SU-DHL-6 (cell line): ENCODE measurements around the gene DNAJC30.

Source experiments
- H2AFZ ChIP-seq: fragments of 200-600 bp; sonication (generic); 2 replicates; pipeline ENCODE4 v1.6.1; 2014; ENCODE audit warnings: low read depth, mild to moderate bottlenecking, moderate library complexity, mixed read lengths, antibody characterized with exemption, low read length; ENCODE audit not compliant: severe bottlenecking
- H3F3A ChIP-seq: fragments of 200-600 bp; shearing (Covaris generic); 2 replicates; pipeline ENCODE4 v1.6.0; 2016; ENCODE audit warnings: antibody characterized with exemption, mild to moderate bottlenecking; ENCODE audit not compliant: insufficient read depth
- H3K27ac ChIP-seq: fragments of 200-600 bp; sonication (generic); 2 replicates; pipeline ENCODE4 v1.5.1; 2016; ENCODE audit warnings: low read depth, mild to moderate bottlenecking, low read length, moderate library complexity, mixed read lengths
- H3K27me3 ChIP-seq: fragments of 200-600 bp; sonication (generic), shearing (Covaris generic); 2 replicates; pipeline ENCODE4 v1.6.0; 2014; ENCODE audit warnings: mild to moderate bottlenecking, low read length
- H3K36me3 ChIP-seq: fragments of 200-600 bp; sonication (generic); 2 replicates; pipeline ENCODE4 v1.6.1; 2014; ENCODE audit warnings: mild to moderate bottlenecking, low read length, mixed read lengths
- H3K4me2 ChIP-seq: fragments of 300-600, 200-600 bp; shearing (Covaris generic), sonication (generic); 2 replicates; pipeline ENCODE4 v1.6.0; 2014; ENCODE audit warnings: low read length, low read depth, mild to moderate bottlenecking; ENCODE audit not compliant: poor library complexity, severe bottlenecking
- H3K4me3 ChIP-seq: fragments of 200-600 bp; sonication (generic); 2 replicates; pipeline ENCODE4 v1.5.1; 2014; ENCODE audit warnings: antibody characterized with exemption, low read length, mild to moderate bottlenecking, mixed read lengths; ENCODE audit not compliant: insufficient read depth, poor library complexity, severe bottlenecking
- H3K79me2 ChIP-seq: fragments of 200-600 bp; sonication (generic); 2 replicates; pipeline ENCODE4 v1.6.1; 2014; ENCODE audit warnings: mild to moderate bottlenecking, low read length, moderate library complexity; ENCODE audit not compliant: insufficient read depth
- H3K9ac ChIP-seq: fragments of 200-600 bp; sonication (generic); 2 replicates; pipeline ENCODE4 v1.7.0; 2014; ENCODE audit warnings: mild to moderate bottlenecking, low read length
- H3K9me2 ChIP-seq: fragments of 200-600 bp; sonication (generic); replicated peaks from 2 replicates; pipeline ENCODE4 v1.6.1; 2014; ENCODE audit warnings: low read length; ENCODE audit not compliant: insufficient read depth
- H3K9me3 ChIP-seq: fragments of 200-600 bp; sonication (generic); 2 replicates; pipeline ENCODE4 v1.6.1; 2014; ENCODE audit warnings: low read length, mixed read lengths; ENCODE audit not compliant: insufficient read depth
- H4K20me1 ChIP-seq: fragments of 200-600 bp; sonication (generic); 2 replicates; pipeline ENCODE4 v1.6.1; 2014; ENCODE audit warnings: low read depth, mild to moderate bottlenecking, antibody characterized with exemption, low read length, moderate library complexity, mixed read lengths
- EZH2phosphoT487 ChIP-seq: fragments of 200-600 bp; sonication (generic), shearing (Covaris generic); conservative IDR thresholded peaks from 2 replicates; pipeline ENCODE4 v1.6.1; 2018; ENCODE audit warnings: mild to moderate bottlenecking, antibody characterized with exemption, low read length, moderate library complexity, mixed read lengths
- TF ChIP-seq, protein P1 (sequence below): fragments of 200-600 bp; sonication (generic); IDR thresholded peaks from one replicate; pipeline ENCODE4 v1.5.1; 2017; ENCODE audit warnings: antibody characterized with exemption, mild to moderate bottlenecking, low read length, moderate library complexity; ENCODE audit not compliant: insufficient read depth, poor library complexity, severe bottlenecking

DNAJC30 gene

DNA sequence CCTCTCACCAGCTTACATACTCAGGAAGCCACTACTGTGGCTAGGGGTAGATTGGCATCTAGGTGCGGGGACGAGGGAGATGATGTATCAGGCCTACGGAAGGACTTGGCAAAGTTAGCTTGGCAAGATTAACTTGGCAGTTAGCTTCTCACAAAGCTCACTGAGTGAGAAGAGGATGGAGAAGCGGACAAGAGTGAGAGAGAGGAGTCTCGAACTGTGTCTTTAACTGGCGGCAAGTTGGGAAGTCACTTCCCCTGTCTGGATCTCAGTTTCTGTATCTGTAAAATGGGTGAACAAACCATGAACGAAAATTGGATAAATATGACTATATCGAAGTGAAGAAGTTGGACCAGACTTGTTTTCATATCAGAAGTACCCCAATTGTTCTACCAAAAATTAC, 49.4 kb downstream of the DNAJC30 start:
- Histone ChIP-seq H3K79me2 (no peaks in the 10 kb centered on the region), H3K9me2 (no peaks in the 10 kb centered on the region), H3K4me2 (no peak overlapping the region), H3K9me3 (no peaks in the 10 kb centered on the region), H2AFZ (no peak overlapping the region), H3K27ac (no peak overlapping the region), H3K9ac (no peak overlapping the region), H3K4me3 (no peak overlapping the region), H3K27me3 (no peaks in the 10 kb centered on the region), H4K20me1 (no peaks in the 10 kb centered on the region), H3K36me3 (no peaks in the 10 kb centered on the region), H3F3A (no peaks in the 10 kb centered on the region)
- TF ChIP-seq, protein P1, sequence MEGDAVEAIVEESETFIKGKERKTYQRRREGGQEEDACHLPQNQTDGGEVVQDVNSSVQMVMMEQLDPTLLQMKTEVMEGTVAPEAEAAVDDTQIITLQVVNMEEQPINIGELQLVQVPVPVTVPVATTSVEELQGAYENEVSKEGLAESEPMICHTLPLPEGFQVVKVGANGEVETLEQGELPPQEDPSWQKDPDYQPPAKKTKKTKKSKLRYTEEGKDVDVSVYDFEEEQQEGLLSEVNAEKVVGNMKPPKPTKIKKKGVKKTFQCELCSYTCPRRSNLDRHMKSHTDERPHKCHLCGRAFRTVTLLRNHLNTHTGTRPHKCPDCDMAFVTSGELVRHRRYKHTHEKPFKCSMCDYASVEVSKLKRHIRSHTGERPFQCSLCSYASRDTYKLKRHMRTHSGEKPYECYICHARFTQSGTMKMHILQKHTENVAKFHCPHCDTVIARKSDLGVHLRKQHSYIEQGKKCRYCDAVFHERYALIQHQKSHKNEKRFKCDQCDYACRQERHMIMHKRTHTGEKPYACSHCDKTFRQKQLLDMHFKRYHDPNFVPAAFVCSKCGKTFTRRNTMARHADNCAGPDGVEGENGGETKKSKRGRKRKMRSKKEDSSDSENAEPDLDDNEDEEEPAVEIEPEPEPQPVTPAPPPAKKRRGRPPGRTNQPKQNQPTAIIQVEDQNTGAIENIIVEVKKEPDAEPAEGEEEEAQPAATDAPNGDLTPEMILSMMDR = no peak
- TF ChIP-seq EZH2phosphoT487 = no peak

- Histone ChIP-seq H3K27me3 (no peaks in the 10 kb centered on the region), H4K20me1 (no peaks in the 10 kb centered on the region), H3K9ac (no peak overlapping the region), H3F3A (no peaks in the 10 kb centered on the region), H3K27ac (no peak overlapping the region), H3K4me2 (no peak overlapping the region), H3K9me3 (no peaks in the 10 kb centered on the region), H3K36me3 (no peaks in the 10 kb centered on the region), H3K79me2 (no peaks in the 10 kb centered on the region), H3K4me3 (no peak overlapping the region), H3K9me2 (no peaks in the 10 kb centered on the region), H2AFZ (no peak overlapping the region)
- TF ChIP-seq EZH2phosphoT487 = no peak
- TF ChIP-seq, protein P1 = no peak
These were observed 49.9 kb downstream of the DNAJC30 start for GRCh38 chr7:73633323-73633722.

- Histone ChIP-seq H2AFZ (no peak overlapping the region), H3K27ac (no peak overlapping the region), H3K9me3 (no peaks in the 10 kb centered on the region), H3K36me3 (no peaks in the 10 kb centered on the region), H3K27me3 (no peaks in the 10 kb centered on the region), H3F3A (no peaks in the 10 kb centered on the region), H3K4me3 (no peak overlapping the region), H4K20me1 (no peaks in the 10 kb centered on the region), H3K4me2 (no peak overlapping the region), H3K9ac (no peak overlapping the region), H3K9me2 (no peaks in the 10 kb centered on the region), H3K79me2 (no peaks in the 10 kb centered on the region)
- TF ChIP-seq, protein P1 = no peak
- no peak for TF ChIP-seq EZH2phosphoT487
These were observed 51.7 kb downstream of the DNAJC30 start for GRCh38 chr7:73631558-73631957.
